Ramos (cell line): ENCODE measurements around the gene SOBP.

Experiments
- in situ Hi-C: fragments of 300-500 bp; cut with MboI; formaldehyde crosslinking; loops from one replicate; pipeline ENCODE4 v1.14.3; 2022; ENCODE audit warnings: low sequenced_read_pairs; ENCODE audit not compliant: unreplicated experiment

Gene SOBP

GRCh38 chr6:107485157-107485556 is 4.8 kb upstream of the SOBP start:
- in situ Hi-C loops: loop anchor here (10.0 kb wide), 1 partner anchor 170 kb away; no protein-coding TSS in a partner anchor

- in situ Hi-C loops: loop anchor here (10.0 kb wide), 1 partner anchor 166 kb away; no protein-coding TSS in a partner anchor
Observed at GRCh38 chr6:107488174-107488874, 1.6 kb upstream of the SOBP start.

- in situ Hi-C loops: loop anchor here (10.0 kb wide), 1 partner anchor 166 kb away; no protein-coding TSS in a partner anchor
Observed at GRCh38 chr6:107488875-107489635, 862 bp upstream of the SOBP start.

- in situ Hi-C loops: no loop called here
Observed at GRCh38 chr6:107490566-107491137, 735 bp downstream of the SOBP start.

GRCh38 chr6:107491138-107491609 is 1.3 kb downstream of the SOBP start:
- in situ Hi-C loops: no loop called here

- in situ Hi-C loops: no loop called here
Observed at GRCh38 chr6:107491760-107492660, 2.1 kb downstream of the SOBP start.

GRCh38 chr6:107493158-107494057 is 3.5 kb downstream of the SOBP start:
- in situ Hi-C loops: no loop called here

- in situ Hi-C loops: no loop called here
Observed at GRCh38 chr6:107495196-107495643, 5.3 kb downstream of the SOBP start.

- in situ Hi-C loops: no loop called here
Observed at GRCh38 chr6:107495971-107496370, 6.1 kb downstream of the SOBP start.

- in situ Hi-C loops: no loop called here
Observed at GRCh38 chr6:107496892-107497684, 7.2 kb downstream of the SOBP start.

GRCh38 chr6:107504270-107505026 is 14.5 kb downstream of the SOBP start:
- in situ Hi-C loops: no loop called here

- in situ Hi-C loops: no loop called here
Observed at GRCh38 chr6:107506145-107506544, 16.2 kb downstream of the SOBP start.

GRCh38 chr6:107509506-107509905 is 19.6 kb downstream of the SOBP start:
- in situ Hi-C loops: no loop called here

GRCh38 chr6:107510108-107510507 is 20.2 kb downstream of the SOBP start:
- in situ Hi-C loops: no loop called here

- in situ Hi-C loops: no loop called here
Observed at GRCh38 chr6:107511511-107511993, 21.6 kb downstream of the SOBP start.

- in situ Hi-C loops: no loop called here
Observed at GRCh38 chr6:107513214-107513613, 23.3 kb downstream of the SOBP start.

GRCh38 chr6:107515955-107516354 is 26.0 kb downstream of the SOBP start:
- in situ Hi-C loops: no loop called here
